HEK293 (cell line): Measurements from ENCODE around the gene KIAA1671.

Source experiments
- CTCF ChIA-PET: fragments of 350-600 bp; formaldehyde crosslinking; extraction: SDS; loops from one replicate; lab custom pipeline; 2021; ENCODE audit warnings: antibody characterized with exemption; lab: Yijun Ruan, JAX
- POLR2A ChIA-PET: fragments of 300-600 bp; formaldehyde crosslinking; extraction: SDS; loops from one replicate; lab custom pipeline; 2020; ENCODE audit warnings: antibody characterized with exemption, inconsistent platforms; lab: Yijun Ruan, JAX
- H3K27ac ChIP-seq: fragments of 200-500 bp; sonication (Bioruptor generic); 2 replicates; pipeline ENCODE4 v1.5.1; 2014; ENCODE audit warnings: low read depth, low read length, control low read depth, inconsistent platforms; ENCODE audit errors: extremely low read depth
- H3K36me3 ChIP-seq, 2 experiments: fragments of 200-500 bp in 1 of 2; sonication (Bioruptor generic) in 1 of 2; 1 replicate in 1 of 2; 2 replicates in 1 of 2; pipeline ENCODE4 v1.5.1; 2014 to 2017; ENCODE audit warnings: inconsistent platforms in 2 of 2, low read length in 2 of 2; ENCODE audit not compliant: control insufficient read depth in 2 of 2, insufficient read depth in 1 of 2
- H3K4me1 ChIP-seq: fragments of 200-500 bp; sonication (Bioruptor generic); 2 replicates; pipeline ENCODE4 v1.5.1; 2014; ENCODE audit warnings: mild to moderate bottlenecking, low read length, inconsistent platforms; ENCODE audit not compliant: control insufficient read depth, insufficient read depth
- H3K4me3 ChIP-seq: 2 replicates; pipeline ENCODE4 v1.5.1; 2011; ENCODE audit warnings: low read depth, mild to moderate bottlenecking, control low read depth, low read length, moderate library complexity
- H3K9me3 ChIP-seq: fragments of 200-500 bp; sonication (Bioruptor generic); 2 replicates; pipeline ENCODE4 v1.5.1; 2014; ENCODE audit warnings: low read depth, low read length, inconsistent platforms; ENCODE audit not compliant: control insufficient read depth, insufficient read depth
- ATF2 ChIP-seq: fragments of 450-650 bp; formaldehyde crosslinking; IDR thresholded peaks from 2 replicates; pipeline ENCODE4 v1.5.1; 2016; ENCODE audit warnings: missing biosample characterization, missing genetic modification characterization, low read depth
- HOXA7 ChIP-seq: sonication (generic); formaldehyde crosslinking; IDR thresholded peaks from 2 replicates; pipeline ENCODE4 v1.8.1; 2022; ENCODE audit warnings: missing genetic modification reagents, borderline replicate concordance
- HOXD13 ChIP-seq: sonication (generic); formaldehyde crosslinking; IDR thresholded peaks from 2 replicates; pipeline ENCODE4 v1.8.0; 2022; ENCODE audit warnings: missing genetic modification reagents, borderline replicate concordance
- IKZF3 ChIP-seq: fragments of 450-650 bp; IDR thresholded peaks from 2 replicates; pipeline ENCODE4 v1.5.0; 2018; ENCODE audit warnings: missing biosample characterization, mild to moderate bottlenecking, missing genetic modification characterization, moderate library complexity
- KLF16 ChIP-seq: fragments of 450-650 bp; formaldehyde crosslinking; IDR thresholded peaks from 2 replicates; pipeline ENCODE4 v1.5.1; 2017; ENCODE audit warnings: missing biosample characterization, missing genetic modification characterization
- OSR2 ChIP-seq: fragments of 450-650 bp; formaldehyde crosslinking; IDR thresholded peaks from 2 replicates; pipeline ENCODE4 v1.5.1; 2016; ENCODE audit warnings: missing biosample characterization, missing genetic modification characterization
- SP3 ChIP-seq: fragments of 450-650 bp; formaldehyde crosslinking; IDR thresholded peaks from 2 replicates; pipeline ENCODE4 v1.5.1; 2016; ENCODE audit warnings: missing biosample characterization, missing genetic modification characterization
- WT1 ChIP-seq: fragments of 450-650 bp; formaldehyde crosslinking; IDR thresholded peaks from 2 replicates; pipeline ENCODE4 v1.5.1; 2016; ENCODE audit warnings: missing biosample characterization, missing genetic modification characterization
- YY1 ChIP-seq: fragments of 450-650 bp; formaldehyde crosslinking; IDR thresholded peaks from 2 replicates; pipeline ENCODE4 v1.5.1; 2018; ENCODE audit warnings: missing biosample characterization, missing genetic modification characterization
- ZBTB17 ChIP-seq: fragments of 450-650 bp; formaldehyde crosslinking; IDR thresholded peaks from 2 replicates; pipeline ENCODE4 v1.5.1; 2016; ENCODE audit warnings: missing biosample characterization, missing genetic modification characterization
- ZBTB20 ChIP-seq: fragments of 450-650 bp; formaldehyde crosslinking; IDR thresholded peaks from 2 replicates; pipeline ENCODE4 v1.5.1; 2016; ENCODE audit warnings: missing biosample characterization, missing genetic modification characterization
- ZBTB7A ChIP-seq: fragments of 450-650 bp; formaldehyde crosslinking; IDR thresholded peaks from 2 replicates; pipeline ENCODE4 v1.5.1; 2016; ENCODE audit warnings: low read depth, missing biosample characterization, missing genetic modification characterization
- ZNF133 ChIP-seq: fragments of 450-650 bp; formaldehyde crosslinking; IDR thresholded peaks from 2 replicates; pipeline ENCODE4 v1.5.1; 2016; ENCODE audit warnings: missing biosample characterization, missing genetic modification characterization
- ZNF341 ChIP-seq: fragments of 450-650 bp; formaldehyde crosslinking; IDR thresholded peaks from 2 replicates; pipeline ENCODE4; 2016; ENCODE audit warnings: low read depth, missing biosample characterization, missing genetic modification characterization
- ZNF366 ChIP-seq: fragments of 450-650 bp; formaldehyde crosslinking; conservative IDR thresholded peaks from 2 replicates; pipeline ENCODE4 v1.5.1; 2016; ENCODE audit warnings: missing biosample characterization, missing genetic modification characterization
- ZNF510 ChIP-seq: fragments of 450-650 bp; formaldehyde crosslinking; IDR thresholded peaks from 2 replicates; pipeline ENCODE4 v1.5.1; 2018; ENCODE audit warnings: mild to moderate bottlenecking, missing genetic modification characterization, missing biosample characterization; ENCODE audit not compliant: insufficient replicate concordance
- ZNF521 ChIP-seq: fragments of 450-650 bp; formaldehyde crosslinking; IDR thresholded peaks from 2 replicates; pipeline ENCODE4 v1.5.1; 2017; ENCODE audit warnings: missing biosample characterization, mild to moderate bottlenecking, missing genetic modification characterization
- ZNF529 ChIP-seq: fragments of 450-650 bp; formaldehyde crosslinking; IDR thresholded peaks from 2 replicates; pipeline ENCODE4 v1.5.1; 2017; ENCODE audit warnings: missing genetic modification characterization, missing biosample characterization; ENCODE audit not compliant: insufficient replicate concordance
- ZNF610 ChIP-seq: fragments of 450-650 bp; formaldehyde crosslinking; IDR thresholded peaks from 2 replicates; pipeline ENCODE4 v1.5.1; 2016; ENCODE audit warnings: missing biosample characterization, missing genetic modification characterization, borderline replicate concordance
- ZNF623 ChIP-seq: fragments of 450-650 bp; formaldehyde crosslinking; IDR thresholded peaks from 2 replicates; pipeline ENCODE4 v1.5.1; 2016; ENCODE audit warnings: missing biosample characterization, missing genetic modification characterization
- ZNF629 ChIP-seq: fragments of 450-650 bp; formaldehyde crosslinking; IDR thresholded peaks from 2 replicates; pipeline ENCODE4 v1.5.1; 2017; ENCODE audit warnings: missing biosample characterization, missing genetic modification characterization
- ZNF704 ChIP-seq: fragments of 450-650 bp; formaldehyde crosslinking; IDR thresholded peaks from 2 replicates; pipeline ENCODE4 v1.5.1; 2016; ENCODE audit warnings: missing biosample characterization, missing genetic modification characterization
- ZSCAN23 ChIP-seq: fragments of 450-650 bp; formaldehyde crosslinking; IDR thresholded peaks from 2 replicates; pipeline ENCODE4 v1.5.1; 2016; ENCODE audit warnings: missing biosample characterization, missing genetic modification characterization
- ZSCAN5A ChIP-seq: fragments of 450-650 bp; formaldehyde crosslinking; IDR thresholded peaks from 2 replicates; pipeline ENCODE4 v1.5.1; 2016; ENCODE audit warnings: missing biosample characterization, missing genetic modification characterization
- TF ChIP-seq, protein P1 (sequence below): fragments of 450-650 bp; formaldehyde crosslinking; IDR thresholded peaks from 2 replicates; pipeline ENCODE4 v1.5.1; 2017; ENCODE audit warnings: missing biosample characterization, missing genetic modification characterization
- TF ChIP-seq, protein P2 (sequence below): fragments of 450-650 bp; formaldehyde crosslinking; optimal IDR thresholded peaks from 2 replicates; pipeline ENCODE3; 2016; ENCODE audit warnings: missing biosample characterization, mild to moderate bottlenecking, missing genetic modification characterization

The KIAA1671 gene

DNA sequence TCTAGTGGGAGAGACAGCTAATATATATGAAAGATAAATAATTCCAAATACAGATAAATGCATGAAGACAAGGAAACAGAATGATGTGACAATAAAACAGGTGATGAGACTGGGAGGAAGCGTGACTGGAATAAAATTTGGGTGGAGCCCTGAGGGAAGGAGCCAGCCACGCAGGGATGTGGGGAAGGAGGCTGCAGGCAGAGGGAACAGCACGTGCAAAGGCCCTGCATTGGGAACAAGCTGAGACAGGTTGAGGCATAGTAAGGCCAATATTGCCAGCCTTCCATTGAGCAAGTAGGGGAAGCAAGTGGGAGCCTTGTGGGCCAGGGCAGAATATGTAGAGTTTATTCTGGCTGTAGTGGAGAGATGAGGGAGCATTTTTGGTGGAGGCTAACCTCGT lies 139.6 kb downstream of the KIAA1671 start:
- H3K9me3 ChIP-seq = no peaks in the 10 kb centered on the region
- H3K4me3 ChIP-seq = no peak overlapping the region
- CTCF ChIA-PET = interaction anchor here (0.9 kb wide), 1 partner anchor 243 kb away, joined by 3 read pairs; no protein-coding TSS in a partner anchor
- H3K4me1 ChIP-seq = no peaks in the 10 kb centered on the region
- TF ChIP-seq ZNF623 = peak; percentile 86
- no peak for TF ChIP-seq ZNF629 (tag by site-specific recombination)
- no peak for TF ChIP-seq ZBTB17
- TF ChIP-seq, all 188 proteins: peak for 1
- POLR2A ChIA-PET = no interaction called here
- H3K27ac ChIP-seq = no peak overlapping the region
- no peaks in the 10 kb centered on the region for H3K36me3 ChIP-seq

GRCh38 chr22:25094579-25094978 lies 142.1 kb downstream of the KIAA1671 start:
- H3K9me3 ChIP-seq = no peaks in the 10 kb centered on the region
- no peaks in the 10 kb centered on the region for H3K4me1 ChIP-seq
- POLR2A ChIA-PET = no interaction called here
- CTCF ChIA-PET = interaction anchor here (0.6 to 3.7 kb wide), 4 partner anchors 14 to 585 kb away, joined by 3 to 11 read pairs (median 4); no protein-coding TSS in a partner anchor
- H3K4me3 ChIP-seq = no peak overlapping the region
- TF ChIP-seq ZNF133 (tag by site-specific recombination) (no peak), HOXD13 (CRISPR knock-in tag) (no peak), YY1 (no peak), ZNF341 (no peak), ZNF366 (no peak), WT1 (no peak), ZBTB20 (tag by site-specific recombination) (no peak), ZSCAN5A (tag by site-specific recombination) (no peak), HOXA7 (CRISPR knock-in tag) (no peak), IKZF3 (tag by site-specific recombination) (no peak)
- TF ChIP-seq, protein P1, sequence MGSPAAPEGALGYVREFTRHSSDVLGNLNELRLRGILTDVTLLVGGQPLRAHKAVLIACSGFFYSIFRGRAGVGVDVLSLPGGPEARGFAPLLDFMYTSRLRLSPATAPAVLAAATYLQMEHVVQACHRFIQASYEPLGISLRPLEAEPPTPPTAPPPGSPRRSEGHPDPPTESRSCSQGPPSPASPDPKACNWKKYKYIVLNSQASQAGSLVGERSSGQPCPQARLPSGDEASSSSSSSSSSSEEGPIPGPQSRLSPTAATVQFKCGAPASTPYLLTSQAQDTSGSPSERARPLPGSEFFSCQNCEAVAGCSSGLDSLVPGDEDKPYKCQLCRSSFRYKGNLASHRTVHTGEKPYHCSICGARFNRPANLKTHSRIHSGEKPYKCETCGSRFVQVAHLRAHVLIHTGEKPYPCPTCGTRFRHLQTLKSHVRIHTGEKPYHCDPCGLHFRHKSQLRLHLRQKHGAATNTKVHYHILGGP (tag by site-specific recombination) = no peak
- no peak overlapping the region for H3K27ac ChIP-seq
- no peaks in the 10 kb centered on the region for H3K36me3 ChIP-seq

DNA sequence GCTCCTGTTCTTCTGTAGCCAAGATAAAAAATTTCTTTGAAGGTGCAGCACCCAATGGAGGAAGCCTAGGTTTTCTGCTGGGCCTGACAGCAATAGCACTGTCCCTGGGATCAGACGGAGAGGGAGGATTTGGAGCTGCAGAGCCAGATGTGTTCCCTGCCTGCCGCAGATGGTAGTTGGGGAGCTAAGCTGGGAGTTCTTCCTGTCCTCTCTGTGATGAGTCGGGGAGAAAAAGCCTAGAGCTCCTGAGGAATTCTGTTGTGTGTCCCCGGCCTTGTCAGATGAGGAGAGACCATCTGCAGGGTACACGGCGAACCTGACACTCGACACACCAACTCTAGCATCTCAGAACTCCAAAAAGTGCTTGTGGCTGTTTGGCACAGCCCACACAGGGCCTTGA lies 143.4 kb downstream of the KIAA1671 start:
- Histone ChIP-seq H3K4me1 (no peaks in the 10 kb centered on the region), H3K9me3 (no peaks in the 10 kb centered on the region), H3K4me3 (no peak overlapping the region), H3K36me3 (no peaks in the 10 kb centered on the region), H3K27ac (no peak overlapping the region)
- ChIA-PET POLR2A (no interaction called here), CTCF (interaction anchor here (0.6 to 3.7 kb wide), 2 partner anchors 12 to 15 kb away, joined by 4 to 11 read pairs; no protein-coding TSS in a partner anchor)
- TF ChIP-seq ZNF510 (tag by site-specific recombination) (no peak), SP3 (tag by site-specific recombination) (no peak), ZNF704 (tag by site-specific recombination) (no peak), ATF2 (no peak), ZNF521 (tag by site-specific recombination) (no peak), KLF16 (no peak), ZSCAN23 (tag by site-specific recombination) (no peak), OSR2 (tag by site-specific recombination) (no peak), ZNF133 (tag by site-specific recombination) (no peak), ZBTB7A (no peak), ZNF529 (tag by site-specific recombination) (no peak), ZNF610 (tag by site-specific recombination) (no peak)
- TF ChIP-seq, protein P2, sequence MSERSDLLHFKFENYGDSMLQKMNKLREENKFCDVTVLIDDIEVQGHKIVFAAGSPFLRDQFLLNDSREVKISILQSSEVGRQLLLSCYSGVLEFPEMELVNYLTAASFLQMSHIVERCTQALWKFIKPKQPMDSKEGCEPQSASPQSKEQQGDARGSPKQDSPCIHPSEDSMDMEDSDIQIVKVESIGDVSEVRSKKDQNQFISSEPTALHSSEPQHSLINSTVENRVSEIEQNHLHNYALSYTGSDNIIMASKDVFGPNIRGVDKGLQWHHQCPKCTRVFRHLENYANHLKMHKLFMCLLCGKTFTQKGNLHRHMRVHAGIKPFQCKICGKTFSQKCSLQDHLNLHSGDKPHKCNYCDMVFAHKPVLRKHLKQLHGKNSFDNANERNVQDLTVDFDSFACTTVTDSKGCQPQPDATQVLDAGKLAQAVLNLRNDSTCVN = no peak
